ENCODE data around the gene PLEKHA3. TPM values are rescaled to one million over a fixed set of nuclear protein-coding genes. Genes with fewer than 3 reads are reported as not detected.

Gene PLEKHA3
- total RNA-seq, 1 donor from 2014 or later: 5.2 TPM

Other genes with a start within 250 kb of the PLEKHA3 start
- gene PRKRA, start 29.3 kb upstream of the PLEKHA3 start, total RNA-seq: 40.7 TPM
- 1.6 TPM for gene PJVK, start 29.1 kb upstream of the PLEKHA3 start, total RNA-seq
- 35.0 TPM for gene FKBP7, start 1.9 kb upstream of the PLEKHA3 start, total RNA-seq

Measured in skeletal muscle tissue (tissue), 1 donor.